H1 (cell line): ENCODE results near the gene SNCAIP. TPM values are rescaled to one million over a fixed set of nuclear protein-coding genes. Genes with fewer than 3 reads are reported as not detected.

ENCODE experiments used
- CTCF ChIA-PET: fragments of 300-600 bp; sonication (Branson Sonifier 250); formaldehyde crosslinking; loops from one replicate; lab custom pipeline; 2021; ENCODE audit not compliant: partially characterized antibody; lab: Charles Lee
- POLR2A ChIA-PET: fragments of 300-600 bp; sonication (Branson Sonifier 250); formaldehyde crosslinking; loops from one replicate; lab custom pipeline; 2021; ENCODE audit warnings: inconsistent platforms; ENCODE audit not compliant: partially characterized antibody; lab: Charles Lee
- DNase-seq, 2 experiments: peaks; one replicate each; pipeline versions ENCODE4 v3.0.0 to v3.0.0-alpha.2; 2010 to 2022; ENCODE audit warnings: low spot score in 2 of 2, low read depth in 1 of 2, mixed read lengths in 1 of 2
- FAIRE-seq: peaks from 2 replicates; lab custom pipeline; 2011; peaks lifted over from hg19 to GRCh38; lab: Jason Lieb, UNC
- H2AFZ ChIP-seq: 2 replicates; pipeline ENCODE4 v1.8.1; 2012; ENCODE audit warnings: low read length, inconsistent platforms
- H2AK5ac ChIP-seq: 2 replicates; pipeline ENCODE4 v1.6.1; 2013; ENCODE audit warnings: low read depth, low read length
- H2BK120ac ChIP-seq: replicated peaks from 2 replicates; pipeline ENCODE3; 2013; ENCODE audit warnings: low read depth, low read length, inconsistent platforms
- H2BK12ac ChIP-seq: 2 replicates; pipeline ENCODE4 v1.6.1; 2013; ENCODE audit warnings: low read depth, low read length
- H2BK15ac ChIP-seq: 2 replicates; pipeline ENCODE4 v1.6.1; 2013; ENCODE audit warnings: low read length
- H2BK20ac ChIP-seq: 2 replicates; pipeline ENCODE4 v1.6.1; 2013; ENCODE audit warnings: low read length
- H2BK5ac ChIP-seq: 2 replicates; pipeline ENCODE4 v1.6.1; 2013; ENCODE audit warnings: low read depth, low read length
- H3K14ac ChIP-seq: 2 replicates; pipeline ENCODE4 v1.6.1; 2013; ENCODE audit warnings: inconsistent platforms; ENCODE audit not compliant: insufficient read length
- H3K18ac ChIP-seq: 2 replicates; pipeline ENCODE4 v1.6.1; 2013; ENCODE audit warnings: low read length; ENCODE audit errors: extremely low read depth
- H3K23ac ChIP-seq: 2 replicates; pipeline ENCODE4 v1.6.1; 2013; ENCODE audit warnings: inconsistent platforms; ENCODE audit not compliant: insufficient read length
- H3K23me2 ChIP-seq: 2 replicates; pipeline ENCODE4 v1.6.1; 2013; ENCODE audit warnings: low read depth, low read length
- H3K27ac ChIP-seq: 2 replicates; pipeline ENCODE4 v1.6.1; 2011; ENCODE audit warnings: low read depth, low read length, inconsistent platforms
- H3K27me3 ChIP-seq, 4 experiments: replicated peaks in 1 of 4; 1 replicate in 1 of 4; 2 replicates in 3 of 4; pipeline versions ENCODE4 v1.6.1 to v1.8.1; 2011 to 2013; ENCODE audit warnings: low read length in 3 of 4, mild to moderate bottlenecking in 3 of 4, inconsistent platforms in 2 of 4, mixed read lengths in 2 of 4, moderate library complexity in 1 of 4; ENCODE audit not compliant: control insufficient read depth in 3 of 4, insufficient read depth in 3 of 4; ENCODE audit errors: extremely low read depth in 1 of 4
- H3K36me3 ChIP-seq, 4 experiments: 2 replicates each; pipeline versions ENCODE4 v1.6.1 to v1.8.1; 2011 to 2013; ENCODE audit warnings: mild to moderate bottlenecking in 4 of 4, low read length in 3 of 4, moderate library complexity in 2 of 4, control low read depth in 1 of 4, inconsistent platforms in 1 of 4; ENCODE audit not compliant: insufficient read depth in 4 of 4, control insufficient read depth in 2 of 4
- H3K4ac ChIP-seq: replicated peaks from 2 replicates; pipeline ENCODE3; 2013; ENCODE audit warnings: low read length, low read depth, mixed read lengths, inconsistent platforms; ENCODE audit not compliant: insufficient read length
- H3K4me1 ChIP-seq, 4 experiments: replicated peaks in 1 of 4; 1 replicate in 1 of 4; 2 replicates in 3 of 4; pipeline versions ENCODE4 v1.6.1 to v1.8.1; 2011 to 2013; ENCODE audit warnings: low read length in 3 of 4, inconsistent platforms in 2 of 4, mixed read lengths in 1 of 4; ENCODE audit not compliant: insufficient read depth in 4 of 4, control insufficient read depth in 3 of 4
- H3K4me2 ChIP-seq, 2 experiments: 2 replicates each; pipeline versions ENCODE4 v1.6.1 to v1.8.1; 2011 to 2013; ENCODE audit warnings: low read depth in 2 of 2, low read length in 2 of 2, control low read depth in 1 of 2, inconsistent platforms in 1 of 2, mild to moderate bottlenecking in 1 of 2; ENCODE audit not compliant: insufficient read depth in 1 of 2
- H3K4me3 ChIP-seq, 4 experiments: fragments of 200-600, 300-600 bp in 1 of 4; sonication (generic), shearing (Covaris generic), sonication (Bioruptor Twin) in 1 of 4; 2 replicates each; pipeline versions ENCODE4 v1.5.1 to v1.8.1; 2011 to 2016; ENCODE audit warnings: low read length in 4 of 4, low read depth in 3 of 4, control low read depth in 2 of 4, inconsistent platforms in 2 of 4, mild to moderate bottlenecking in 2 of 4, mixed read lengths in 1 of 4, moderate library complexity in 1 of 4; ENCODE audit not compliant: insufficient read depth in 2 of 4; ENCODE audit errors: extremely low read depth in 1 of 4
- H3K56ac ChIP-seq: replicated peaks from 2 replicates; pipeline ENCODE3; 2013; ENCODE audit warnings: low read depth, mild to moderate bottlenecking, mixed read lengths, low read length, inconsistent platforms; ENCODE audit not compliant: insufficient read length
- H3K79me1 ChIP-seq: 2 replicates; pipeline ENCODE4 v1.6.1; 2013; ENCODE audit warnings: low read depth, low read length, control low read depth
- H3K79me2 ChIP-seq, 2 experiments: 2 replicates each; pipeline versions ENCODE4 v1.6.1 to v1.8.1; 2012 to 2013; ENCODE audit warnings: low read length in 2 of 2, mild to moderate bottlenecking in 2 of 2, inconsistent platforms in 1 of 2; ENCODE audit not compliant: insufficient read depth in 2 of 2, control insufficient read depth in 1 of 2
- H3K9ac ChIP-seq, 4 experiments: replicated peaks in 1 of 4; 1 replicate in 1 of 4; 2 replicates in 3 of 4; pipeline versions ENCODE4 v1.6.1 to v1.8.1; 2011 to 2013; ENCODE audit warnings: low read depth in 3 of 4, low read length in 3 of 4, control low read depth in 2 of 4, mild to moderate bottlenecking in 2 of 4, moderate library complexity in 2 of 4, inconsistent platforms in 1 of 4; ENCODE audit errors: extremely low read depth in 1 of 4
- H3K9me3 ChIP-seq, 2 experiments: 2 replicates each; pipeline versions ENCODE4 v1.6.1 to v1.8.1; 2012 to 2013; ENCODE audit warnings: mild to moderate bottlenecking in 2 of 2, moderate library complexity in 2 of 2, control low read depth in 1 of 2, inconsistent platforms in 1 of 2, low read depth in 1 of 2, low read length in 1 of 2, mixed read lengths in 1 of 2; ENCODE audit not compliant: insufficient read depth in 2 of 2
- H4K20me1 ChIP-seq, 2 experiments: replicated peaks in 1 of 2; 2 replicates each; pipeline versions ENCODE3 to v1.8.1; 2011 to 2013; ENCODE audit warnings: inconsistent platforms in 2 of 2, low read length in 2 of 2, mild to moderate bottlenecking in 1 of 2; ENCODE audit not compliant: insufficient read depth in 2 of 2, control insufficient read depth in 1 of 2
- H4K5ac ChIP-seq: 2 replicates; pipeline ENCODE4 v1.6.1; 2013; ENCODE audit warnings: low read length, low read depth, mixed read lengths, inconsistent platforms; ENCODE audit not compliant: insufficient read length
- H4K8ac ChIP-seq: 2 replicates; pipeline ENCODE4 v1.8.0; 2013; ENCODE audit warnings: mild to moderate bottlenecking, moderate library complexity, low read length, inconsistent platforms; ENCODE audit not compliant: insufficient read depth; ENCODE audit errors: extremely low read depth
- H4K91ac ChIP-seq: replicated peaks from 2 replicates; pipeline ENCODE3; 2013; ENCODE audit warnings: low read length, mixed read lengths, inconsistent platforms; ENCODE audit not compliant: insufficient read length
- RAD21 ChIP-seq, 2 experiments: IDR thresholded peaks in 1 of 2; conservative IDR thresholded peaks in 1 of 2; 2 replicates each; pipeline ENCODE4 v1.6.1; 2011; ENCODE audit warnings: low read depth in 2 of 2, low read length in 2 of 2, improper control_type of control experiment in 1 of 2, inconsistent platforms in 1 of 2, mild to moderate bottlenecking in 1 of 2, moderate library complexity in 1 of 2
- RNF2 ChIP-seq: fragments of 200-900, 300-1000 bp; sonication (generic); IDR thresholded peaks from 2 replicates; pipeline ENCODE4 v1.7.1; 2016; ENCODE audit warnings: borderline replicate concordance, low read depth, mild to moderate bottlenecking, antibody characterized with exemption, low read length; ENCODE audit not compliant: poor library complexity, severe bottlenecking; ENCODE audit errors: missing control alignments
- WGBS, 2 experiments: shearing (Covaris generic) in 1 of 2; methylation state at CpG; one replicate each; pipeline versions ENCODE4 v1.1.6 to v1.1.7; 2013 to 2015; ENCODE audit warnings: low lambda C conversion rate in 2 of 2, mixed read lengths in 2 of 2, inconsistent platforms in 1 of 2, low coverage in 1 of 2, missing lambda C conversion rate in 1 of 2; ENCODE audit not compliant: insufficient replicate concordance in 2 of 2, insufficient coverage in 1 of 2, insufficient read length in 1 of 2; ENCODE audit errors: extremely low coverage in 1 of 2, missing lambda C conversion rate in 1 of 2; 5-methylcytosine and 5-hydroxymethylcytosine counted together
- polyA plus RNA-seq, 7 experiments: library from polyadenylated mRNA; depleted of rRNA in 3 of 7; stranded (reverse) in 5 of 7; unstranded in 2 of 7; fragments of >200 nt in 5 of 7; fragments of 200-250 nt in 2 of 7; gene quantifications; 1 replicate in 5 of 7; 2 replicates in 1 of 7; 4 replicates in 1 of 7; pipeline versions ENCODE4 v1.2.1 to v1.2.3, GENCODE V29; 2011 to 2013; ENCODE audit warnings: missing spikeins in 2 of 7, mixed read lengths in 2 of 7
- total RNA-seq: library from RNA; stranded (reverse); fragmentation: NEBNext Ultra II Directional; extraction: Animal tissue kit (Norgen Biotek cat#: 25700); gene quantifications from 2 replicates; pipeline ENCODE4 v1.2.1, GENCODE V29; 2021

SNCAIP gene
- total and polyA plus RNA-seq, 2 of the 8 experiments (the other 6 are each of a cell fraction or from before 2014, with no cell fraction given), result 3.9 to 9.0 TPM

GRCh38 chr5:122312591-122313406 is 762 bp downstream of the SNCAIP start:
- H3K9me3 ChIP-seq, result 0 out of 4 replicates have a peak, but pooled peaks cover 0 to 2% of the 10 kb centered on the region in 2 experiments
- H3K14ac ChIP-seq, result no peak overlapping the region
- peak overlapping the region; percentile 88 to 89 for H3K4me2 ChIP-seq
- no peak overlapping the region for H2BK20ac ChIP-seq
- 12% methylated on average over 31 of the region's 31 CpGs; no CpG with 5 or more reads in 1 of the 2 experiments for WGBS, 2 experiments
- H2BK15ac ChIP-seq, result no peak overlapping the region
- H3K36me3 ChIP-seq, result no peaks in the 10 kb centered on the region
- H3K23ac ChIP-seq, result no peak overlapping the region
- no peak overlapping the region for H3K4ac ChIP-seq
- peaks cover 9% of the 10 kb centered on the region for H3K23me2 ChIP-seq
- ChIA-PET CTCF (interaction anchor here (0.7 kb wide), 1 partner anchor 18 kb away, joined by 3 read pairs; no protein-coding TSS in a partner anchor), POLR2A (no interaction called here)
- 0 out of 2 replicates have a peak overlapping the region, but pooled peaks have one; percentile 4 for H2AFZ ChIP-seq
- H4K91ac ChIP-seq, result no peak overlapping the region
- peak overlapping the region in 1 of 4 experiments; percentile 54; a peak in 2 of 7 replicates for H3K9ac ChIP-seq
- peaks cover 0 to 21% (median 13%) of the 10 kb centered on the region in 4 experiments; a peak in 5 of 7 replicates for H3K27me3 ChIP-seq
- FAIRE-seq (peak; percentile 68), DNase-seq (no peak)
- no peak overlapping the region for H3K27ac ChIP-seq
- peak overlapping the region; percentile 63 to 84 (median 72) for H3K4me3 ChIP-seq
- H3K18ac ChIP-seq, result peak overlapping the region; percentile 21; the same call in 1 of the 2 replicates
- H3K79me2 ChIP-seq, result no peaks in the 10 kb centered on the region
- H3K56ac ChIP-seq, result no peak overlapping the region
- H4K5ac ChIP-seq, result no peak overlapping the region
- H4K20me1 ChIP-seq, result no peaks in the 10 kb centered on the region
- H3K79me1 ChIP-seq, result 0 out of 2 replicates have a peak, but pooled peaks cover 2% of the 10 kb centered on the region
- H2BK12ac ChIP-seq, result no peak overlapping the region
- no peak overlapping the region for H2BK120ac ChIP-seq
- TF ChIP-seq RNF2, result peak; percentile 67
- TF ChIP-seq RAD21 (IDR thresholded peaks at IDR 0.05 in 1 of 2, conservative IDR thresholded peaks at IDR 0.05 in 1 of 2; ENCODE audit: low read depth in 2 of 2, low read length in 2 of 2), result no peak
- no peak overlapping the region for H2AK5ac ChIP-seq
- peaks cover 0 to 5% (median 3%) of the 10 kb centered on the region in 4 experiments; a peak in 5 of 7 replicates for H3K4me1 ChIP-seq
- no peak overlapping the region for H2BK5ac ChIP-seq
- H4K8ac ChIP-seq, result no peak overlapping the region
